NCI-H1092 treated with DMSO at 0.1 percent for 48 hours (cell line): ENCODE measurements around the gene ZBTB45.
"Not testable (repeated sequence)": the region's sequence is repeated elsewhere in the genome, so short reads cannot be mapped to it uniquely, and the experiment has no call there.

Experiments used
- DNase-seq: peaks from one replicate; lab custom pipeline; 2025; lab: John Stamatoyannopoulos, UW

The ZBTB45 gene

DNA sequence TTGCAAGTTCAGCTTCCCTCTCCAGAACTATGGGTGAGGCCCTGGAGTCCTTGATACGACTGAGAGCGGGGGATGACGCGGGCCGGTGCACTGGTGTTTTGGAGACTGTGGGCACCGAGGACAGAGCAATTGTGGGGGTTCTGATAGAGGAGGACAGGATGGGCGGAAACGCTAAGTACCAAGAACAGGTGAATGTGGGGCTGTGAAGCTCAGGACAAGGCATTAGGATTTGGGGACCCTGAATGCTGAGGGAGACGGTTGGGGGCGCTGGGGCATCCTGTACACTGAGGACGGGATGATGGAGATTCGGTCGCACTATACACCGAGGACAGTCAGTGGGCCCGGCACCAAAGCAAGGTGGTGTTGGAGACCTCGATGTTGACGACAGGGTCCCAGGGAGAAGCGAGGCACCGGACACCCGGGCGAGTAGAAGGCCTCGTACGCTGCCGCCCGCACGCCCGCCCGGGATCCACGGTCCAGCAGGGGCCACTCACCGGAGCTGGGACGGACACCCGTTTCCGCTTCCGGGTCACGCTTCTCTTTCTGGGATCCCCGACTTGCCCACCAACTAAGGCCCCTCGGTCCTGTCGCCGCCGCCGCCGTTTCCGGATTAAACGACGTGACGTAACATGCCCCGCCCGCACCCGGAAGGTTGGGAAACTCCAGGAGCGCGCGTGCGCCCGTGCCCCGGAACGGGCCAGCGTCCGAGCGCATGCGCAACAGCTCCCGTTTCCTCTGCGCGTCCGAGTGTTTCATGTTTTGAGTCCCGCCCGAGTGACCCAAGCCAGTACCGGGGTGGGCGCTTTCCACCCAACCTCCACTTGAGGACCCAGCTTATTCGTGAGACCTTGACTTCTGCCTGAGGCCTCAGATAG, 35.1 kb upstream of the ZBTB45 start, which contains the start of gene CHMP2A:
TSS of gene CHMP2A (minus strand) at position 612 of the 875 bp plus-strand sequence. CDS start 893 bp downstream, outside the sequence.
- DNase-seq, result no peak

DNA sequence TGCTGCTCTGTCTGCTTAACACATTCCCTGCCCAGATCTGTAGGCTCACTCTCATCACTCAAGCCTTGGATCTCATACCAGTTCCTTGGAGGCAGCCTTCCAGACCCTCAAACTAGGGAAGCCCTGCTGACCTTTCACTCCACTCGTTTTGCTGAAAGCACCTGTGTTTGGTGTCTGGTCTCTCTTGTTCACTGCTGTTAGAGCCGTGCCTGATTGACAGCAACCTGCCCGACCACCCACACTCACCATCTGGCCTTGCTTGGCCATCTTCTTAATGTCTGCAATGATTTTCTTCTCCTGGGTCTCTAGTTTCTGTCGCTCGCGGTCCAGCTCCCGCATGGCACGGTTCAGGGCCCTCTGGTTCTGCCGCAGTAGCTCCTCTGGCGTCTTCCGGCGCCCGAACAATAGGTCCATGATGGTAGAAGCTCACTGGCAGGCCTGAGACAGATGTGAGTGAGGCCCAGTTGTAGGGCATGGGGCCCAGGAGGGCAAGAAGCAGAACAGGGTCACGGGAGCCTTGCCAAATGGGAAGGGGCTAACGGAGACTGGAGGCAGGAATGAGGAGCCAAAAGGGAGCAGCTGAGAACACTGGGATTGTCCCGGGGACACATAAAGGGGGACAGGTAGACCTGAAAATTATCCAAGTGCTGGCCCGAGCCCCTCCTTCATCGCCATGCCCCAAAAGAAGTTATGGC, 34.3 kb upstream of the ZBTB45 start:
- no peak for DNase-seq

DNA sequence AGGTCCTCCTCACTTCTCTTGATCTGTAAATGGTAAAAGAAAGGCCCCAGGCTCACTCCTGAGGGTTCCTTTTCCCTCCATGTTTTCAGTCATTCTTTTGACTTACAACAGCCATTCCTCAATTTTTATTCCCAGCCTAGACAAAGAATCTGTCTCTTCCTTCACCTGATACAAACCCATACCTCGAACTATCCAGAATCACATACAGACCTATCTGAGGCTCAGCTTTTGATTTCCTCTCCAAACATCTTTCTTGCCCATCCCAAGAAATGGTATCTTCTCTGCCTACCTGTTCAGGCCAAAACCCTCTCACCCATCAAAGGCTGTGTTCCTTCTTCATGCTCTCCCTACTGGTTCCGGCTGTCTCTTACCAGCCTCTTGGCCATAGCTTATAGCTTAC, 33.0 kb upstream of the ZBTB45 start:
- DNase-seq, result no peak

DNA sequence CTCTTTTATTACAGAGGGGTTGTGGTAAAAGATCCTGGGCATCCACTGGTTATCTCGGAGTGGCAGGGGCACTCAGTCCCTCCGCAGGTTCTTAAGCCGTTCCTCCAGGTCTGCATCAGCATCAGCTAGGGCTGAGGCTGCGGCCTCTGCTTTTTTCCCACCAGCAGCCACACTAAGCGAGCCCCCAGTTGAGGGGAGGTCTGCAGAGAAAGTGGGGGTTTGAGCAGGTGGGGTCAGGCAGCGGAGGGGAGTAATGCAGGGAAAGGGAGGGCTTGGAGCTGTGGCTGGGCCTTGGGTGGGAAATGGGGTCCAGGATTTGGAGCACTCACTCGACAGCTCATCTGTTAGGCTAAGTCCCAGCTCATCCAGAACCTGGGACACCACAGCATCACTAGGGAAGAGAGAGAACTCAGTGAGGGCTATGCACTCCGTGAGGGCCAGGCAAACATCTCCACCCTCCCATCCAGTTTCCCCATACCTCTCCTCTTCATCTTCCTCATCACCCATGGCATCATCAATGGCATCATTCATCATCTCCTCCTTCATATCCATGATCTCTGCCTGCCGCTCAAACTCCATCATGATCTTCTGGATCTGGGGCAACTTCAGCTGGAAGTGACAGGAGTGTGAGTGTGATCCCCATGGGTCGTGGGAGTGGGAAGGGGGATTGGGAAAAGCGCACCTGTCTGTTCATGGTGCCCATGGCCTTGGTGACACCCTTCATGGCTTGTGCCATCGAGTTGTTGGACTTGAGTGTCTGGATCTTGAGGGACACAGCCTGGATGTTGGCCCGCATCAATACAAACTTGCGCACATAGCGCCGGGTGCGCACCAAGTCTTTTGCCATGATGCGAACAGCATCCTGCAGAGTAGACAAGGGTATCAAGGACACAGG, 32.2 kb upstream of the ZBTB45 start:
- no peak for DNase-seq

DNA sequence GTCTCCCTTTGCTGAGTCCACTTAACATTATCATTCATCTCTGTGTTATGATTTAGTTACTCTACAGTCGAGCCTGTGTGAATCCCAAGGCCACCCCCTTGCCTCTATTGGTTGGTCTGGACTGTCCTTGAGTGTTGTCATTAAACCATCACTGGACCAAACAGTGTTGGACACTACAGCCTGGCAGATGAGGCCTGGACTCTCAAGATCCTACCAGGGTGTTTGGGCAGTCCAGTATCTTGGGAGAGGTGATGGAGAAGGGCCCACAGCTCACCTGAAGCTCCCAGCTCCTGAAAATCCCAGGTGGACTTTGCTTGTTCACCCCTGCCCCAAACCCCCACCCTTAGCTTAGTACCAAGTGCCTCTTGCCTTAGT, 31.5 kb upstream of the ZBTB45 start:
- DNase-seq, result no peak

DNA sequence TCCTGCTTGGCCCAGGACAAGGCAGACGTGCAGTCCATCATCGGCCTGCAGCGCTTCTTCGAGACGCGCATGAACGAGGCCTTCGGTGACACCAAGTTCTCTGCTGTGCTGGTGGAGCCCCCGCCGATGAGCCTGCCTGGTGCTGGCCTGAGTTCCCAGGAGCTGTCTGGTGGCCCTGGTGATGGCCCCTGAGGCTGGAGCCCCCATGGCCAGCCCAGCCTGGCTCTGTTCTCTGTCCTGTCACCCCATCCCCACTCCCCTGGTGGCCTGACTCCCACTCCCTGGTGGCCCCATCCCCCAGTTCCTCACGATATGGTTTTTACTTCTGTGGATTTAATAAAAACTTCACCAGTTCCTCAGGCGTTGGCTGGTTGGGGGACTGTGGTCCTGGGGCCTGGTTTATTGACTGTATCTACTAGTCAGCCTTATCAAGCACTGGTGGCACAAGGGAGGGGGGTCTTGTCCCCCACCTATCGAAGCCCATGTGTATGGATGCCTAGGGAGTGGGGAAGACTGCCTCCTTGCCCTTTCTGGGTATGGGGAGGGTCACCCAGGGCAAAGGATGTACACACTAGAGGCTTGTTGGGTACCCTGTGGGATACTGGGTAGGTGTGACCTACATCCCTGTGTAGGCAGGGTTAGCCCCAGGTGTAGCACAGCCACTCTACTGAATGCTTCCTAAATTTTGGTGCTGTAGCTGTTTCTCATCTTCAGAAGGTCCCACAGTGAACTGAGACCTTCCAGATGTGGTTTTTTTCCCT, 30.9 kb upstream of the ZBTB45 start:
- DNase-seq, result no peak

DNA sequence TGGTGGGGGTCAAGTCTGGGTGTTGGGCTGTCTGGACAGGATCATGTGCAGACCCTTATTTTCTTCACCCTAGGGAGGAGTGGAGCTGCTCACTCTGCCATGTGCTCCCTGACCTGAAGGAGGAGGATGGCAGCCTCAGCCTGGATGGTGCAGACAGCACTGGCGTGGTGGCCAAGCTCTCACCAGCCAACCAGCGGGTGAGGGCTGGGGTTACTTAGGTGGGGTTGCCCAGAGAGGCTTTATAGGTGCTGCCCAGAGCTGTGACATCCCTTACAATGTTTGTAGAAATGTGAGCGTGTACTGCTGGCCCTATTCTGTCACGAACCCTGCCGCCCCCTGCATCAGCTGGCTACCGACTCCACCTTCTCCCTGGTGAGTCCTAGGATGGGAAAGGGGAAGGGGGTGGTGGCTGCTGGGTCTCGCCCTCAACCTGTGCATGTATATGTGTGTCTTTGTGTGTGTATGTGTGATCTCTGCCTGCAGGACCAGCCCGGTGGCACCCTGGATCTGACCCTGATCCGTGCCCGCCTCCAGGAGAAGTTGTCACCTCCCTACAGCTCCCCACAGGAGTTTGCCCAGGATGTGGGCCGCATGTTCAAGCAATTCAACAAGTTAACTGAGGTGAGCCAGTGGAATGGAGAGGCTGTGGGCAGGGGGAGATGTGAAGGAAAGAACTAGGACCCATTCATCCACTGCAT, 30.2 kb upstream of the ZBTB45 start:
- no peak for DNase-seq

DNA sequence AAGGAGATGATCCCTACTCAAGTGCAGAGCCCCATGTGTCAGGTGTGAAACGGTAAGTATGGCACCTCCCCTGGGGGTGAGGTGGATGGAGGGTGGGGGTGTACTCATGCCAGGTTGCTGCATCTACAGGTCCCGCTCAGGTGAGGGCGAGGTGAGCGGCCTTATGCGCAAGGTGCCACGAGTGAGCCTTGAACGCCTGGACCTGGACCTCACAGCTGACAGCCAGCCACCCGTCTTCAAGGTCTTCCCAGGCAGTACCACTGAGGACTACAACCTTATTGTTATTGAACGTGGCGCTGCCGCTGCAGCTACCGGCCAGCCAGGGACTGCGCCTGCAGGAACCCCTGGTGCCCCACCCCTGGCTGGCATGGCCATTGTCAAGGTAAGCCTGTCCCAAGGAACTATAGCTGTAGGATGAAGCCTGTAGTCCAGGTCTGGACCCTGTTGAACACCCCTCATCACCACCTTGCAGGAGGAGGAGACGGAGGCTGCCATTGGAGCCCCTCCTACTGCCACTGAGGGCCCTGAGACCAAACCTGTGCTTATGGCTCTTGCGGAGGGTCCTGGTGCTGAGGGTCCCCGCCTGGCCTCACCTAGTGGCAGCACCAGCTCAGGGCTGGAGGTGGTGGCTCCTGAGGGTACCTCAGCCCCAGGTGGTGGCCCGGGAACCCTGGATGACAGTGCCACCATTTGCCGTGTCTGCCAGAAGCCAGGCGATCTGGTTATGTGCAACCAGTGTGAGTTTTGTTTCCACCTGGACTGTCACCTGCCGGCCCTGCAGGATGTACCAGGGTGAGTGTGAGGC, 29.5 kb upstream of the ZBTB45 start:
- no peak for DNase-seq

DNA sequence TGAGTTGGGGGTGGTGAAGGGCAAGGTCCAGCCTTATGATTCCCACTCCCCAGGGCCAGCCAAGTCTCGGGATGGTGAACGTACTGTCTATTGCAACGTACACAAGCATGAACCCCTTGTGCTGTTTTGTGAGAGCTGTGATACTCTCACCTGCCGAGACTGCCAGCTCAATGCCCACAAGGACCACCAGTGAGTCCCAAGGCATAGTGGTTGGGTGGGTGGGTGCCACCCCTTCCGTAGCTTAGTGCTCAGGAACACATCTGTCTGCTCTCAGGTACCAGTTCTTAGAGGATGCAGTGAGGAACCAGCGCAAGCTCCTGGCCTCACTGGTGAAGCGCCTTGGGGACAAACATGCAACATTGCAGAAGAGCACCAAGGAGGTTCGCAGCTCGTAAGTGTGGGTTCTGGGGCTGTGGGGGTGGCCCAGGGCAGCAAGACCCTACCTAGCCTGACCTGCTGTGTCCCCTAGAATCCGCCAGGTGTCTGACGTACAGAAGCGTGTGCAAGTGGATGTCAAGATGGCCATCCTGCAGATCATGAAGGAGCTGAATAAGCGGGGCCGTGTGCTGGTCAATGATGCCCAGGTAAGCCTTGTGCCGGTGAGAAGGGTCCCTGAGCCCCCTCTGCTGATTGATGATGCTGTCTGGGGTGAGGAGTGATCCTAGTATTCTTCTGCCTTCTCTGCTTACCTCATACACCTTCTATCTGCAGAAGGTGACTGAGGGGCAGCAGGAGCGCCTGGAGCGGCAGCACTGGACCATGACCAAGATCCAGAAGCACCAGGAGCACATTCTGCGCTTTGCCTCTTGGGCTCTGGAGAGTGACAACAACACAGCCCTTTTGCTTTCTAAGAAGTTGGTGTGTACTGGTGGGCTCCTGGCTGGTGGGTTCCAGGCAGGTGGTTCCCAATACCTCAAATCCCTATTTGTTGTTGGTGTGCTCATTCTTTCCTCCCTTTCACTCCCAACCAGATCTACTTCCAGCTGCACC, 28.0 kb upstream of the ZBTB45 start:
- no peak for DNase-seq

DNA sequence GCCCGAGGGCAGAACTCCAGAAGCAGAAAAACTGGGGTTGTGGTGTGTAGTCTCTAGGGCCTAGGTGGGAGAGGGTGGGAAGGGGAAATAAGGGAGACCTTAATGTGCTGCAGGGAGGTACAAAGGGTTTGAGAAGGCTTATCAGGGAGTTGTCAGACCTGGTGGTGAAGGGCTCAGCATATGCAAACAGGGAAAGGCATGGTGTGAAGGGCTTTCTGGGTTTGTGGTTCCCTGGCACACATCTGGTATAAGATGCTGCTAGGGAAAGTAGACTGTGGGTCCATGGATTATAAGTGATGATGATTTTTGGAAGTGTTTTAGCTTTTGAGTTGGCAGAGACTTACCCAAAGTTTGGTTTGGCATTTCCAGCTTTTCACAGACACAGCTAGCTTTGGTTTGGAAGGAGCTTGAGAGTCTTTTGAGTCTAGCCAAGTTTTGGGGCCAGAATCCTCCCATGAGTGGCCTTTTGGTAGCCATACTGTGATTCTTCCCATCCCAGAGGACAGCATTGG, 26.5 kb upstream of the ZBTB45 start:
- DNase-seq, result no peak

DNA sequence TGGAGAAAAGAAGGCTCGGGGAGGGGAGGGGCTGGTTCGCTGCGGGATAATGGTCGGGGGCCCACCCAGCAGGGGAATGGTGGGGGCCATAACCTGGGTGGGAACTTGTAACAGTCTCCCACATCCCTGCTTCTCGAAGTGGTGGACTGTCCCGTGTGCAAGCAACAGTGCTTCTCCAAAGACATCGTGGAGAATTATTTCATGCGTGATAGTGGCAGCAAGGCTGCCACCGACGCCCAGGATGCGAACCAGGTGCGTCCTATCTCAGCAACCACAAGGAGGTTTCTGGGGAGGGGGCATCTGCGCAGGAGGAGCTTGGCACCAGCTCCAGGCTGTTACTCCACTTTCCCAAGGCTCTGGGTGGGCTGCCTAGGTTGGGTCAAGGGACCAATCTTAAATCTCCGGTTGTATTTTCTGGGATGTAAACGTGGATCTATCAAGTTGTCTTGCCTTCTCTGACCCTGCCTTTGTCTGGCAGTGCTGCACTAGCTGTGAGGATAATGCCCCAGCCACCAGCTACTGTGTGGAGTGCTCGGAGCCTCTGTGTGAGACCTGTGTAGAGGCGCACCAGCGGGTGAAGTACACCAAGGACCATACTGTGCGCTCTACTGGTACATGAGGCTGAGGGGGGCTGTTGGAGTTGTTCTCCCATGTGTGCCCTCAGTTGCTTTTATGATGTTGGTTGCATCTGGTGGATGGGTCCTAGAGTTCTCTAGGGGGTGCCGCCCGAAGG, 25.8 kb upstream of the ZBTB45 start:
- no peak for DNase-seq

DNA sequence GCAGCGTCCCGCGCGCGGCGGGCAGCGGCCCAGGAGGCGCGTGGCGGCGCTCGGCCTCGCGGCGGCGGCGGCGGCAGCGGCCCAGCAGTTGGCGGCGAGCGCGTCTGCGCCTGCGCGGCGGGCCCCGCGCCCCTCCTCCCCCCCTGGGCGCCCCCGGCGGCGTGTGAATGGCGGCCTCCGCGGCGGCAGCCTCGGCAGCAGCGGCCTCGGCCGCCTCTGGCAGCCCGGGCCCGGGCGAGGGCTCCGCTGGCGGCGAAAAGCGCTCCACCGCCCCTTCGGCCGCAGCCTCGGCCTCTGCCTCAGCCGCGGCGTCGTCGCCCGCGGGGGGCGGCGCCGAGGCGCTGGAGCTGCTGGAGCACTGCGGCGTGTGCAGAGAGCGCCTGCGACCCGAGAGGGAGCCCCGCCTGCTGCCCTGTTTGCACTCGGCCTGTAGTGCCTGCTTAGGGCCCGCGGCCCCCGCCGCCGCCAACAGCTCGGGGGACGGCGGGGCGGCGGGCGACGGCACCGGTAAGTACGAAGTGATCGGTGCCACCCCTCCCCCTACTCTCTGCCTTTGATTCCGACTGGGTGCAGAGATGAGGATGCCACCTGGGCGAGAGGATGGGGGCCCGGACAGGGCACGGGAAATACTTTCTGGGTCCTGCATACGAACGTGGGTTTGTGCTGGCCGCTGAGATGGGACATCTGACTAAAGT, 25.1 kb upstream of the ZBTB45 start:
- no peak for DNase-seq

DNA sequence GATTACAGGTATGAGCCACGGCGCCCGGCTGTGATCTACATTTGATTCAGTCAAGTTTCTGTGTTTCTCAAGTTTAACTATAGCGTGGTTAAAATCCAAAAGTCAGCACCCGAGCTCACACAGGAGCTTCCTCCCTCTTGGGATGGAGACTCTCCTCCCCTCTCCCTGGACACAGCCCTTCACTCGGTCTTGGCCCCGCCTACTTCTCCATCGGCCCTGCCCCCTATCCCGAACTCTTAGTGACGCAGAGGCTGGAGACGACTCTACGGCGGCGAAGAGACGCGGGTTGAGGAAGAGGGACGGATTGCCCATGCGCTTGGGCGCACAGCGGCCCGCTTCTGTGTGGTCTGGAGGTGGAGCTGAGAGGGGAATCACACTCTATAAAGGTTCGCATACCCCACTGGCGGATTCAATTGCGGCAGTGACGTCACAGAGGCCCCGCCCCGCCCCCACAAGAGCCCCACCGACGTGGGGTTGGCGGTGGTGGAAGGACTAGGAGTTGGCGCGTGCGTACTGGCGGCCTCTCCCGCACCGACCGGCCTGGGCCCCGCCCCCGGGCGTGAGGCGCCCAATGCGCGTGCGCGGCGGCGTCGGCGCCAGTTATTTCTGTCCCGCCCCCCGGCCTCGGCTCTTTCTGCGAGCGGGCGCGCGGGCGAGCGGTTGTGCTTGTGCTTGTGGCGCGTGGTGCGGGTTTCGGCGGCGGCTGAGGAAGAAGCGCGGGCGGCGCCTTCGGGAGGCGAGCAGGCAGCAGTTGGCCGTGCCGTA, 24.4 kb upstream of the ZBTB45 start, which contains the start of gene TRIM28:
TSS of gene TRIM28 (plus strand) at position 239 of the 765 bp plus-strand sequence. CDS start 694 bp downstream, outside the sequence.
- DNase-seq, result no peak

DNA sequence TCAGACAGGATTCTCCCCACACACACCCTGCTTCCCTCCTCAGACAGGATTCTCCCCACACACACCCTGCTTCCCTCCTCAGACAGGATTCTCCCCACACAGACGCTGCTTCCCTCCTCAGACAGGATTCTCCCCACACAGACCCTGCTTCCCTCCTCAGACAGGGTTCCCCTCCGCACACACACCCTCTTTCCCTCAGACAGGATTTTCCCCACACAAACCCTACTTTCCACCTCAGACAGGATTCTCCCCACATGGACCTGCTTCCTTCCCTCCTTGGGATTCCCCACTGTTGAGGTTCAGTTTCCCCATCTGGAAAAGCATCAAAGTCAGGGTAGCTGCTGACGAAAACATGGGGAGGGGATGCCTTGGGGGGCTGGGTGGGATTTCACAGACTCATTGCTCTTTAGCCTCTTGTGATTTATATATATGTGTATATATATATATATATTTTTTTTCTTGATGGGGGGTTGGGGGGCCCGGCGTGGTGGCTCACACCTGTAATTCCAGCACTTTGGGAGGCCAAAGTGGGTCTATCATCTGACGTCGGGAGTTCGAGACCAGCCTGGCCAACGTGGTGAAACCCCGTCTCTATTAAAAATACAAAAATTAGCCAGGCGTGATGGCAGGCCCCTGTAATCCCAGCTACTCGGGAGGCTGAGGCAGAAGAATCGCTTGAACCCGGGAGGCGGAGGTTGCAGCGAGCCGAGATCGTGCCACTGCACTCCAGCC, 23.2 kb upstream of the ZBTB45 start:
- not testable (repeated sequence) for DNase-seq

DNA sequence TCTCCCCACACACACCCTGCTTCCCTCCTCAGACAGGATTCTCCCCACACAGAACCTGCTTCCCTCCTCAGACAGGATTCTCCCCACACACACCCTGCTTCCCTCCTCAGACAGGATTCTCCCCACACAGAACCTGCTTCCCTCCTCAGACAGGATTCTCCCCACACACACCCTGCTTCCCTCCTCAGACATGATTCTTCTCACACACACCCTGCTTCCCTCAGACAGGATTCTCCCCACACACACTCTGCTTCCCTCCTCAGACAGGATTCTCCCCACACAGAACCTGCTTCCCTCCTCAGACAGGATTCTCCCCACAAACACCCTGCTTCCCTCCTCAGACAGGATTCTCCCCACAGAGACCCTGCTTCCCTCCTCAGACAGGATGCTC, 19.6 kb upstream of the ZBTB45 start:
- DNase-seq, result not testable (repeated sequence)
